ENCODE results near the gene HSD11B1. TPM values are rescaled to one million over a fixed set of nuclear protein-coding genes. Genes with fewer than 3 reads are reported as not detected.

HSD11B1 gene
- total RNA-seq, 1 experiment from 2014 or later: 4.3 TPM

- DNase-seq (ENCODE audit: low read depth): peak; percentile 4
Observed at GRCh38 chr1:209755926-209756614, 51.4 kb downstream of the HSD11B1 start, which contains the start of gene TRAF3IP3. TSS of gene TRAF3IP3 (plus strand) at chr1:209756053. CDS start at chr1:209760040, 3,987 bp downstream.

GRCh38 chr1:209756615-209757445 lies 52.2 kb downstream of the HSD11B1 start:
- DNase-seq (ENCODE audit: low read depth): no peak

- DNase-seq (ENCODE audit: low read depth): no peak
Observed at GRCh38 chr1:209758400-209758799, 53.8 kb downstream of the HSD11B1 start.

- DNase-seq (ENCODE audit: low read depth): no peak
Observed at GRCh38 chr1:209759829-209760359, 55.2 kb downstream of the HSD11B1 start.

- DNase-seq (ENCODE audit: low read depth): peak; percentile 5
Observed at GRCh38 chr1:209761011-209761635, 56.5 kb downstream of the HSD11B1 start.

- no peak for DNase-seq (ENCODE audit: low read depth)
Observed at GRCh38 chr1:209766051-209766450, 61.4 kb downstream of the HSD11B1 start.

GRCh38 chr1:209767096-209767495 lies 62.5 kb downstream of the HSD11B1 start:
- no peak for DNase-seq (ENCODE audit: low read depth)

- DNase-seq (ENCODE audit: low read depth): no peak
Observed at GRCh38 chr1:209767706-209768105, 63.1 kb downstream of the HSD11B1 start.

GRCh38 chr1:209768354-209768774 lies 63.7 kb downstream of the HSD11B1 start:
- no peak for DNase-seq (ENCODE audit: low read depth)

- peak; percentile 91 for DNase-seq (ENCODE audit: low read depth)
Observed at GRCh38 chr1:209769171-209769904, 64.7 kb downstream of the HSD11B1 start.

GRCh38 chr1:209769971-209770370 lies 65.3 kb downstream of the HSD11B1 start:
- no peak for DNase-seq (ENCODE audit: low read depth)

- no peak for DNase-seq (ENCODE audit: low read depth)
Observed at GRCh38 chr1:209770636-209771415, 66.2 kb downstream of the HSD11B1 start.

- DNase-seq (ENCODE audit: low read depth): no peak
Observed at GRCh38 chr1:209772126-209772525, 67.5 kb downstream of the HSD11B1 start.

GRCh38 chr1:209774592-209774991 lies 69.9 kb downstream of the HSD11B1 start:
- DNase-seq (ENCODE audit: low read depth): no peak

GRCh38 chr1:209775678-209776077 lies 71.0 kb downstream of the HSD11B1 start:
- DNase-seq (ENCODE audit: low read depth): no peak

- DNase-seq (ENCODE audit: low read depth): no peak
Observed at GRCh38 chr1:209777587-209777986, 72.9 kb downstream of the HSD11B1 start.

GRCh38 chr1:209778102-209778501 lies 73.5 kb downstream of the HSD11B1 start:
- no peak for DNase-seq (ENCODE audit: low read depth)

- no peak for DNase-seq (ENCODE audit: low read depth)
Observed at GRCh38 chr1:209780268-209780667, 75.6 kb downstream of the HSD11B1 start.

GRCh38 chr1:209783386-209783785 lies 78.7 kb downstream of the HSD11B1 start:
- no peak for DNase-seq (ENCODE audit: low read depth)

Data from M059J (cell line).